PFSK-1 (cell line): ENCODE results near the gene DAPK1.

Experiments used
- FOXP2 ChIP-seq: optimal IDR thresholded peaks from 2 replicates; pipeline ENCODE3; 2011; ENCODE audit warnings: borderline replicate concordance, control low read depth, inconsistent platforms; ENCODE audit not compliant: insufficient read depth; ENCODE audit errors: extremely low read length, extremely low read depth
- POLR2AphosphoS5 ChIP-seq: IDR thresholded peaks from 2 replicates; pipeline ENCODE4 v1.6.1; 2012; ENCODE audit warnings: low read depth, mild to moderate bottlenecking, control low read depth, low read length, moderate library complexity
- REST ChIP-seq, 2 experiments: IDR thresholded peaks; 2 replicates each; pipeline versions ENCODE4 v1.6.1 to v1.8.0; 2011 to 2012; ENCODE audit warnings: low read depth in 2 of 2, low read length in 2 of 2, control low read depth in 1 of 2, inconsistent platforms in 1 of 2, mild to moderate bottlenecking in 1 of 2, moderate library complexity in 1 of 2; ENCODE audit not compliant: insufficient read depth in 1 of 2
- SIN3A ChIP-seq: IDR thresholded peaks from 2 replicates; pipeline ENCODE4 v1.6.1; 2012; ENCODE audit warnings: mild to moderate bottlenecking, low read length, moderate library complexity, borderline replicate concordance; ENCODE audit not compliant: insufficient read depth
- TAF1 ChIP-seq: IDR thresholded peaks from 2 replicates; pipeline ENCODE4 v1.6.1; 2012; ENCODE audit warnings: low read length, control low read depth, borderline replicate concordance; ENCODE audit not compliant: insufficient read depth

DAPK1 gene

GRCh38 chr9:87481890-87482855 is 15.5 kb upstream of the DAPK1 start:
- TF ChIP-seq REST (IDR thresholded peaks at IDR 0.05; ENCODE audit: insufficient read depth in 1 of 2, low read depth in 2 of 2, low read length in 2 of 2) (no peak), POLR2AphosphoS5 (no peak), SIN3A (no peak), FOXP2 (no peak), TAF1 (no peak)

GRCh38 chr9:87490225-87490624 is 7.4 kb upstream of the DAPK1 start:
- TF ChIP-seq TAF1 = no peak
- no peak for TF ChIP-seq POLR2AphosphoS5
- TF ChIP-seq FOXP2 = no peak
- TF ChIP-seq SIN3A = no peak
- TF ChIP-seq REST (IDR thresholded peaks at IDR 0.05; ENCODE audit: insufficient read depth in 1 of 2, low read depth in 2 of 2, low read length in 2 of 2) = no peak

GRCh38 chr9:87490907-87491306 is 6.8 kb upstream of the DAPK1 start:
- no peak for TF ChIP-seq REST (IDR thresholded peaks at IDR 0.05; ENCODE audit: insufficient read depth in 1 of 2, low read depth in 2 of 2, low read length in 2 of 2)
- no peak for TF ChIP-seq TAF1
- no peak for TF ChIP-seq FOXP2

- TF ChIP-seq REST (IDR thresholded peaks at IDR 0.05; ENCODE audit: insufficient read depth in 1 of 2, low read depth in 2 of 2, low read length in 2 of 2) (no peak), FOXP2 (no peak), TAF1 (no peak), SIN3A (no peak), POLR2AphosphoS5 (no peak)
These were observed 6.1 kb upstream of the DAPK1 start for GRCh38 chr9:87491523-87491922.
